CD4-positive, alpha-beta T cell (primary cell): ENCODE measurements around the gene CCDC85A. TPM values are rescaled to one million over a fixed set of nuclear protein-coding genes. Genes with fewer than 3 reads are reported as not detected.

Experiments
- ATAC-seq: fragments of 200-7000 bp; cut with Tn5 transposase; one replicate; pipeline ENCODE4 v1.10.0; 2022; ENCODE audit warnings: mild to moderate bottlenecking; ENCODE audit not compliant: poor library complexity
- CTCF ChIA-PET: fragments of 350-600 bp; sonication (Branson Sonifier 250); formaldehyde crosslinking; loops from one replicate; lab custom pipeline; 2021; ENCODE audit warnings: antibody characterized with exemption, inconsistent platforms; lab: Charles Lee
- POLR2A ChIA-PET: fragments of 350-600 bp; sonication (Branson Sonifier 250); formaldehyde crosslinking; loops from one replicate; lab custom pipeline; 2021; ENCODE audit warnings: antibody characterized with exemption, inconsistent platforms; lab: Charles Lee
- DNase-seq, 14 experiments: peaks; one replicate each; pipeline ENCODE4 v3.0.0-alpha.2; 2013 to 2020; ENCODE audit warnings: mixed read lengths in 2 of 14
- H3K27ac ChIP-seq, 2 donors: one replicate each; pipeline versions ENCODE4 v1.5.1 to v1.7.0; 2013; ENCODE audit warnings: low read length in 2 of 2, low read depth in 1 of 2, mild to moderate bottlenecking in 1 of 2
- H3K27me3 ChIP-seq, 2 experiments: 1 replicate in 1 of 2; 2 replicates in 1 of 2; pipeline versions ENCODE4 v1.6.1 to v1.7.0; 2013; ENCODE audit warnings: low read length in 2 of 2, control low read depth in 1 of 2, mild to moderate bottlenecking in 1 of 2, moderate library complexity in 1 of 2; ENCODE audit not compliant: insufficient read depth in 2 of 2, control insufficient read depth in 1 of 2
- H3K36me3 ChIP-seq: one replicate; pipeline ENCODE4 v1.6.1; 2013; ENCODE audit warnings: low read length, control low read depth; ENCODE audit not compliant: insufficient read depth
- H3K4me1 ChIP-seq: one replicate; pipeline ENCODE4 v1.6.1; 2013; ENCODE audit warnings: low read length, control low read depth; ENCODE audit not compliant: insufficient read depth
- H3K4me3 ChIP-seq: one replicate; pipeline ENCODE4 v1.5.1; 2013; ENCODE audit warnings: mild to moderate bottlenecking, low read length, moderate library complexity
- H3K9me3 ChIP-seq, 2 experiments: 1 replicate in 1 of 2; 2 replicates in 1 of 2; pipeline versions ENCODE4 v1.6.1 to v1.7.0; 2013; ENCODE audit warnings: low read length in 2 of 2, mild to moderate bottlenecking in 2 of 2, control low read depth in 1 of 2, moderate library complexity in 1 of 2; ENCODE audit not compliant: control insufficient read depth in 1 of 2, insufficient read depth in 1 of 2
- H3K27ac Mint-ChIP-seq: one replicate; pipeline ENCODE4 v1.8.0; 2020; ENCODE audit warnings: mixed read lengths
- H3K27me3 Mint-ChIP-seq: one replicate; pipeline ENCODE4 v1.8.0; 2021; ENCODE audit warnings: mixed read lengths
- H3K36me3 Mint-ChIP-seq: one replicate; pipeline ENCODE4 v1.8.0; 2021; ENCODE audit warnings: low read depth, mixed read lengths
- H3K4me1 Mint-ChIP-seq: one replicate; pipeline ENCODE4 v1.8.0; 2021; ENCODE audit warnings: low read depth, mixed read lengths
- H3K4me3 Mint-ChIP-seq: one replicate; pipeline ENCODE4 v1.8.0; 2020; ENCODE audit warnings: mild to moderate bottlenecking, mixed read lengths
- H3K9me3 Mint-ChIP-seq: one replicate; pipeline ENCODE4 v1.8.0; 2020; ENCODE audit warnings: mixed read lengths
- intact Hi-C, 2 experiments: fragments of 100-400 bp; cut with DNase I in 1 of 2; cut with micrococcal nuclease in 1 of 2; formaldehyde crosslinking; loops; one replicate each; pipeline versions ENCODE4 v1.15.1 to v1.9.0; 2023 to 2025; cut with DNase I, micrococcal nuclease
- total RNA-seq, 174 experiments: library from RNA in 2 of 174; stranded (reverse) in 2 of 174; gene quantifications; one replicate each; pipeline ENCODE4 v1.2.3 and lab custom pipeline; 2021 to 2026
- TF ChIP-seq, protein P1 (sequence below): fragments of 200-600 bp; IDR thresholded peaks from one replicate; pipeline ENCODE4 v1.8.0; 2022; ENCODE audit warnings: antibody characterized with exemption, mild to moderate bottlenecking

CCDC85A gene
- total RNA-seq, 2 experiments from 2014 or later, result not detected

DNA sequence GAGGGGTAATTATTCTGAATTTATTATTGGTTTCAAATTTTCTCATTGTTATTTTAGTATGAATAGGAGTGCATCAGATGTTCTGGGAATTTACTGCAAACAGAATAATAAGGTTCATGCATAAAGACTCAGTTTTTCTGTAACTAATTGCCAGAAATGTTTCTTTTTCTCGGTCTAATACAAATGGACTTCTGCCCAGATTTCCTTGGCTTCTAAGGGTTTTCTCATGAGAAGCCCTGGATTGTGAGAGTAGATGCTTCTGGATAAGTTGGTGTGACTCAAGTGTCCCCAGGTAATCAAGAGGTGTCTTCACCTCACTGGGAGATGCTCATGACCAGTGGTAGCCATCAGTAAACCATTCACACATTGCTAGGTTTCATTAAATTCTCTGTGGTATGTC, 78.5 kb downstream of the CCDC85A start:
- Histone ChIP-seq H3K27me3 (no peaks in the 10 kb centered on the region), H3K27ac (no peak overlapping the region), H3K36me3 (no peaks in the 10 kb centered on the region), H3K4me3 (no peak overlapping the region), H3K4me1 (no peaks in the 10 kb centered on the region), H3K9me3 (peaks cover 0 to 3% of the 10 kb centered on the region in 2 experiments)
- ATAC-seq, result no peak
- Mint-ChIP-seq H3K4me3 (no peak overlapping the region), H3K9me3 (no peaks in the 10 kb centered on the region), H3K27ac (no peak overlapping the region), H3K4me1 (no peaks in the 10 kb centered on the region), H3K27me3 (no peaks in the 10 kb centered on the region), H3K36me3 (no peaks in the 10 kb centered on the region)
- no peak for DNase-seq
- TF ChIP-seq, protein P1, sequence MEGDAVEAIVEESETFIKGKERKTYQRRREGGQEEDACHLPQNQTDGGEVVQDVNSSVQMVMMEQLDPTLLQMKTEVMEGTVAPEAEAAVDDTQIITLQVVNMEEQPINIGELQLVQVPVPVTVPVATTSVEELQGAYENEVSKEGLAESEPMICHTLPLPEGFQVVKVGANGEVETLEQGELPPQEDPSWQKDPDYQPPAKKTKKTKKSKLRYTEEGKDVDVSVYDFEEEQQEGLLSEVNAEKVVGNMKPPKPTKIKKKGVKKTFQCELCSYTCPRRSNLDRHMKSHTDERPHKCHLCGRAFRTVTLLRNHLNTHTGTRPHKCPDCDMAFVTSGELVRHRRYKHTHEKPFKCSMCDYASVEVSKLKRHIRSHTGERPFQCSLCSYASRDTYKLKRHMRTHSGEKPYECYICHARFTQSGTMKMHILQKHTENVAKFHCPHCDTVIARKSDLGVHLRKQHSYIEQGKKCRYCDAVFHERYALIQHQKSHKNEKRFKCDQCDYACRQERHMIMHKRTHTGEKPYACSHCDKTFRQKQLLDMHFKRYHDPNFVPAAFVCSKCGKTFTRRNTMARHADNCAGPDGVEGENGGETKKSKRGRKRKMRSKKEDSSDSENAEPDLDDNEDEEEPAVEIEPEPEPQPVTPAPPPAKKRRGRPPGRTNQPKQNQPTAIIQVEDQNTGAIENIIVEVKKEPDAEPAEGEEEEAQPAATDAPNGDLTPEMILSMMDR, result no peak
- POLR2A ChIA-PET, result no interaction called here
- intact Hi-C loops, result no loop called here
- CTCF ChIA-PET, result no interaction called here

- no peak overlapping the region for H3K27ac Mint-ChIP-seq
- H3K27me3 Mint-ChIP-seq, result no peaks in the 10 kb centered on the region
- no peaks in the 10 kb centered on the region for H3K9me3 Mint-ChIP-seq
- ATAC-seq (no peak), DNase-seq (no peak)
- no peaks in the 10 kb centered on the region for H3K27me3 ChIP-seq
- TF ChIP-seq, protein P1, result no peak
- no peaks in the 10 kb centered on the region for H3K36me3 ChIP-seq
- H3K4me1 Mint-ChIP-seq, result no peaks in the 10 kb centered on the region
- no peaks in the 10 kb centered on the region for H3K36me3 Mint-ChIP-seq
- ChIA-PET POLR2A (no interaction called here), CTCF (no interaction called here)
- peaks cover 0 to 3% of the 10 kb centered on the region in 2 experiments for H3K9me3 ChIP-seq
- H3K4me3 Mint-ChIP-seq, result no peak overlapping the region
- H3K4me1 ChIP-seq, result no peaks in the 10 kb centered on the region
- no peak overlapping the region for H3K27ac ChIP-seq
- no peak overlapping the region for H3K4me3 ChIP-seq
- intact Hi-C loops, result no loop called here
Observed at GRCh38 chr2:56263876-56264275, 80.1 kb downstream of the CCDC85A start.

DNA sequence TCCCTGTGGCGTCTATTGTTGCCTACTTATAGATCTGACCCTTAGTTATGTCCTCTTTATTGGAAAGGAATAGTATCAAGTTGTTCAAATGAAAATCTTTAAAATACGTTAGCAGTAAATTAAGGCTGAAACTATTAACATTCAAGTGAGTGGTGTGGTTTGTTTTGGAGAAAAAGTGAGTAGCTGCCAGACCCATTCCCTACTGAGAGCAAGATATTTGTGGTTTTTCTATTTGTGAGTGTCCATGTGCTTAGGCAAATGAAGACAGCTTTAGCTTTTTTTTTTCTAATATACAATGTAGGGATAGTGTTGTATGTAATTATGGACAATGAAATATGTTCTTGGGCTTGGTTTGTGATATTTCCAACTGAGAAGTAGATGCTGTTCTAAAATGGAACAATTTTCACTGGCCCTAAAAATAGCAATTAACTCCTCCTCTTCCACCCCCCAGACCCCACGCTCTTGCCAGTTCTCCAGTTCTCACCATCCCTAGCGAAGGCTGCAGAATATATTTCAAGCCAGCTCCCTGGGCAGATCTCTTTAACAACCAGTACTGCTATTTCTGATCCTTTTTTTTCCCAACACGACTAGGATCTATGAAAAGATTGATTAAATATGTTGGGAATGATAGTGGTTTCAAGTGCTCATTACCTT, 83.1 kb downstream of the CCDC85A start:
- no peaks in the 10 kb centered on the region for H3K36me3 ChIP-seq
- no peak for ATAC-seq
- no peaks in the 10 kb centered on the region for H3K9me3 Mint-ChIP-seq
- H3K27me3 Mint-ChIP-seq, result no peaks in the 10 kb centered on the region
- H3K4me1 ChIP-seq, result no peaks in the 10 kb centered on the region
- no peak overlapping the region for H3K27ac ChIP-seq
- TF ChIP-seq, protein P1, result no peak
- H3K9me3 ChIP-seq, result no peaks in the 10 kb centered on the region
- no peaks in the 10 kb centered on the region for H3K36me3 Mint-ChIP-seq
- no peak overlapping the region for H3K4me3 Mint-ChIP-seq
- CTCF ChIA-PET, result no interaction called here
- no peaks in the 10 kb centered on the region for H3K27me3 ChIP-seq
- no peak overlapping the region for H3K4me3 ChIP-seq
- H3K27ac Mint-ChIP-seq, result no peak overlapping the region
- no peak for DNase-seq
- POLR2A ChIA-PET, result no interaction called here
- intact Hi-C loops, result no loop called here
- H3K4me1 Mint-ChIP-seq, result no peaks in the 10 kb centered on the region
